HG02623 (cell line): Measurements from ENCODE around the gene BNIP5.

Experiments used
- ATAC-seq: cut with Tn5 transposase; IDR thresholded peaks from one replicate; pipeline ENCODE4 v1.9.1; 2021; ENCODE audit warnings: moderate library complexity; ENCODE audit not compliant: unreplicated experiment

The BNIP5 gene

GRCh38 chr6:36301085-36301658, 35.5 kb downstream of the BNIP5 start:
- no peak for ATAC-seq

- no peak for ATAC-seq
Observed at GRCh38 chr6:36298027-36298426, 38.7 kb downstream of the BNIP5 start.

- ATAC-seq = no peak
Observed at GRCh38 chr6:36297511-36297910, 39.2 kb downstream of the BNIP5 start.

- ATAC-seq = no peak
Observed at GRCh38 chr6:36297051-36297450, 39.6 kb downstream of the BNIP5 start.

- ATAC-seq = no peak
Observed at GRCh38 chr6:36296240-36296639, 40.4 kb downstream of the BNIP5 start.

- ATAC-seq = no peak
Observed at GRCh38 chr6:36292170-36292569, 44.5 kb downstream of the BNIP5 start.

GRCh38 chr6:36290668-36291620, 45.7 kb downstream of the BNIP5 start:
- ATAC-seq = no peak

- no peak for ATAC-seq
Observed at GRCh38 chr6:36289281-36289878, 47.3 kb downstream of the BNIP5 start.

- ATAC-seq = no peak
Observed at GRCh38 chr6:36286858-36287257, 49.8 kb downstream of the BNIP5 start.

GRCh38 chr6:36285797-36286196, 50.9 kb downstream of the BNIP5 start:
- no peak for ATAC-seq

GRCh38 chr6:36285187-36285671, 51.5 kb downstream of the BNIP5 start:
- ATAC-seq = no peak

- ATAC-seq = no peak
Observed at GRCh38 chr6:36284359-36284758, 52.3 kb downstream of the BNIP5 start.

- ATAC-seq = no peak
Observed at GRCh38 chr6:36283608-36284007, 53.1 kb downstream of the BNIP5 start.

- no peak for ATAC-seq
Observed at GRCh38 chr6:36280983-36281382, 55.7 kb downstream of the BNIP5 start.

GRCh38 chr6:36280467-36280866, 56.2 kb downstream of the BNIP5 start:
- no peak for ATAC-seq

GRCh38 chr6:36277946-36278470, 58.7 kb downstream of the BNIP5 start:
- no peak for ATAC-seq

GRCh38 chr6:36276581-36277536, 59.8 kb downstream of the BNIP5 start:
- no peak for ATAC-seq

GRCh38 chr6:36273802-36274514, 62.7 kb downstream of the BNIP5 start:
- no peak for ATAC-seq

GRCh38 chr6:36273067-36273466, 63.6 kb downstream of the BNIP5 start:
- no peak for ATAC-seq

GRCh38 chr6:36272234-36272633, 64.5 kb downstream of the BNIP5 start:
- no peak for ATAC-seq
